Measurements from ENCODE around the gene NDUFA6. TPM values are rescaled to one million over a fixed set of nuclear protein-coding genes. Genes with fewer than 3 reads are reported as not detected.

NDUFA6 gene
- total RNA-seq, 1 experiment from 2014 or later, result 84.9 TPM

GRCh38 chr22:42074846-42075676 is 15.5 kb downstream of the NDUFA6 start:
- BruUV-seq (replicated peaks), result no TSS peak
- ChIA-PET CTCF (no interaction called here), POLR2A (ENCODE audit: unreplicated experiment) (interaction anchor here (0.6 kb wide), 1 partner anchor 9 kb away, joined by 3 read pairs; no protein-coding TSS in a partner anchor)
- DNase-seq, result no peak
- no peaks in the 10 kb centered on the region; the same call in 1 of the 2 replicates for H3K9me3 ChIP-seq (ENCODE audit: insufficient read depth, low read depth)
- H3K4me3 ChIP-seq, result no peak overlapping the region
- H3K27ac ChIP-seq, result no peak overlapping the region
- no peak overlapping the region for H3K4me2 ChIP-seq
- H3K27me3 ChIP-seq (ENCODE audit: insufficient read depth, low read depth), result no peaks in the 10 kb centered on the region
- intact Hi-C loops (cut with micrococcal nuclease; ENCODE audit: unreplicated experiment), result loop anchor here (10.0 kb wide), 1 partner anchor 130 kb away; the partner anchor contains the start of gene CENPM
- H3K4me1 ChIP-seq (replicated peaks; ENCODE audit: insufficient read depth), result peaks cover 18% of the 10 kb centered on the region
- no peaks in the 10 kb centered on the region for H3K9me2 ChIP-seq (ENCODE audit: insufficient read depth)
- H3F3A ChIP-seq (ENCODE audit: insufficient read depth, low read depth), result peaks cover 8% of the 10 kb centered on the region; the same call in 1 of the 2 replicates
- H3K79me2 ChIP-seq (ENCODE audit: low read depth), result peaks cover 1% of the 10 kb centered on the region; the same call in 1 of the 2 replicates
- H4K20me1 ChIP-seq (ENCODE audit: insufficient read depth), result no peaks in the 10 kb centered on the region
- H2AFZ ChIP-seq, result no peak overlapping the region
- TF ChIP-seq CTCF (conservative IDR thresholded peaks at IDR 0.05) (no peak), EZH2 (IDR thresholded peaks at IDR 0.05; ENCODE audit: low read depth) (no peak)
- no peaks in the 10 kb centered on the region for H3K36me3 ChIP-seq (ENCODE audit: low read depth)

- ChIA-PET POLR2A (ENCODE audit: unreplicated experiment) (no interaction called here), CTCF (no interaction called here)
- intact Hi-C loops (cut with micrococcal nuclease; ENCODE audit: unreplicated experiment), result loop anchor here (10.0 kb wide), 1 partner anchor 129 kb away; the partner anchor contains the start of gene CENPM
- no peaks in the 10 kb centered on the region for H3K27me3 ChIP-seq (ENCODE audit: insufficient read depth, low read depth)
- TF ChIP-seq EZH2 (IDR thresholded peaks at IDR 0.05; ENCODE audit: low read depth), result no peak
- no peak for TF ChIP-seq CTCF (conservative IDR thresholded peaks at IDR 0.05)
- no peak within 1 kb of the TSS for H3K27ac ChIP-seq
- DNase-seq, result peak in 1 of 2 experiments; percentile 29
- H3K9me2 ChIP-seq (ENCODE audit: insufficient read depth), result no peaks in the 10 kb centered on the region
- no TSS peak for BruUV-seq (replicated peaks)
- peaks cover 14% of the 10 kb centered on the region; the same call in 1 of the 2 replicates for H3F3A ChIP-seq (ENCODE audit: insufficient read depth, low read depth)
- H3K4me2 ChIP-seq, result no peak within 1 kb of the TSS
- no peaks in the 10 kb centered on the region for H4K20me1 ChIP-seq (ENCODE audit: insufficient read depth)
- no peaks in the 10 kb centered on the region for H3K36me3 ChIP-seq (ENCODE audit: low read depth)
- H3K4me3 ChIP-seq, result no peak within 1 kb of the TSS
- no peak within 1 kb of the TSS for H2AFZ ChIP-seq
- no peaks in the 10 kb centered on the region; the same call in 1 of the 2 replicates for H3K9me3 ChIP-seq (ENCODE audit: insufficient read depth, low read depth)
- no peaks in the 10 kb centered on the region for H3K79me2 ChIP-seq (ENCODE audit: low read depth)
- H3K4me1 ChIP-seq (replicated peaks; ENCODE audit: insufficient read depth), result peaks cover 24% of the 10 kb centered on the region
Observed at GRCh38 chr22:42074132-42074811, 16.3 kb downstream of the NDUFA6 start, which contains the start of gene PHETA2. Gene PHETA2 (plus strand): TSS chr22:42074248. CDS start chr22:42077294, 3,046 bp downstream.

GRCh38 chr22:42073621-42074041 is 16.9 kb downstream of the NDUFA6 start:
- Histone ChIP-seq H3K27me3 (ENCODE audit: insufficient read depth, low read depth) (no peaks in the 10 kb centered on the region), H3K9me2 (ENCODE audit: insufficient read depth) (no peaks in the 10 kb centered on the region), H3K4me1 (replicated peaks; ENCODE audit: insufficient read depth) (peaks cover 18% of the 10 kb centered on the region), H3K4me3 (no peak overlapping the region), H3K9me3 (ENCODE audit: insufficient read depth, low read depth) (no peaks in the 10 kb centered on the region; the same call in 1 of the 2 replicates), H3K79me2 (ENCODE audit: low read depth) (no peaks in the 10 kb centered on the region), H2AFZ (no peak overlapping the region), H4K20me1 (ENCODE audit: insufficient read depth) (no peaks in the 10 kb centered on the region), H3F3A (ENCODE audit: insufficient read depth, low read depth) (peaks cover 14% of the 10 kb centered on the region; the same call in 1 of the 2 replicates), H3K27ac (no peak overlapping the region), H3K4me2 (no peak overlapping the region), H3K36me3 (ENCODE audit: low read depth) (no peaks in the 10 kb centered on the region)
- CTCF ChIA-PET, result no interaction called here
- no peak for TF ChIP-seq EZH2 (IDR thresholded peaks at IDR 0.05; ENCODE audit: low read depth)
- intact Hi-C loops (cut with micrococcal nuclease; ENCODE audit: unreplicated experiment), result loop anchor here (10.0 kb wide), 1 partner anchor 129 kb away; the partner anchor contains the start of gene CENPM
- POLR2A ChIA-PET (ENCODE audit: unreplicated experiment), result no interaction called here
- no TSS peak for BruUV-seq (replicated peaks)
- DNase-seq, result no peak
